ENCODE results near the gene MYL4.
"Not testable (repeated sequence)": the region's sequence is repeated elsewhere in the genome, so short reads cannot be mapped to it uniquely, and the experiment has no call there.

Gene MYL4

DNA sequence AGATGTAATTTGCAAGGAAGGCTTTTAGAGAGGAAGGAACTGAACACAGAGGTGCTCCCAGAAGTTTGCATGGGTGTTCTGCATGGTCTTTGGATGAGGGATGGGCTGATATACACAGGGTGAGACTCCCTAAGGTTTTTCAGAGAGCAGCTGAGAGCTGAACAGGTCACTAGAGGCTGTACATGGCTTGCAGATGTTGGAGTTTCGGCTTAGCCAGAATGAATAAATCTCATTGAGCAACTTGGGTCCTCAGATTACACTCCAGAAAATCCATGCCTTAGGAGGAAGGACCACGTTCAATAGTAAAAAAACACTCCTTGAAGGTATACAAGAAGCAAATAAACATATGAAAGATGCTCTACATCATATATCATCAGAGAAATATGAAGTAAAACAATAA lies 37.0 kb downstream of the MYL4 start:
- DNase-seq = no peak

DNA sequence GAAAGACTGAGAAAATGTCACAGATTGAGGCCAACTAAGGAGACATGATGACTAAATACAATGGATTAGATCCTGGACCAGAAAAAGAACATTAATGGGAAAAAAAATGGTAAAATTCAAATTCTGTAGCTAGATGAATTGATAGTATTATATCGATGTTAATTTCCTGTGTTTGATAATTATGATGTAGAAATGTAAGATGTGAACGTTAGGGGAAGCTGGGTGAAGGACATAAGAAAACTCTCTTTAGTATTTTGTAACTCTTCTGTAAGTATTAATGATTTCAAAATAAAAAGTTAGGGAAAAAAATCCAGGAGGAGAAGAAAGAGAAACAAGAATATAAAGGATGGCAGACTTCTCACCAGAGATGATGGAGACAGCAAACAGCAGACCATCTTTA lies 41.7 kb downstream of the MYL4 start:
- no peak for DNase-seq

DNA sequence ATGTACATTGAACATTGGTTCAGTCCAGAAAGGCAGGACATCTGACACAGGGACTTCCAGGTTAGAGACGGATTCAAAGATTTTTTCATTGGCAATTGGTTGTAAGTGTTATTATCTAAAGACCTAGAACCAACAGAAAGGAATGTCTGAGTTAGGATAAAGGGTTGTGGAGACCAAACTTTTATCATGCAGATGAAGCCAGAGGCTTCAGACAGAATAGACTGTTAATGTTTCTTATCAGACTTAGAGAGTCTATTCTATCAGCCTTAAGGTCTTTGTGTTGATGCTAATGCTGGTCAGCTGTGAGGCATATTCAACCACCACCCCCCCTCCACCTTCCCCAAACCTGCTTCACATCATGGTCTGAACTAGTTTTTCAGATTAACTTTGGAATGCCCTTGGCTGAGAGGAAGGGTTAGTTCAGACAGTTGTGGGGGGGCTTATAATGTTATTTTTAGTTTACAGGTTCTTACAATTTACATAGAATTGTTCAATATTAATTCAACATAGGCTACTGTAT lies 42.3 kb downstream of the MYL4 start:
- no peak for DNase-seq

DNA sequence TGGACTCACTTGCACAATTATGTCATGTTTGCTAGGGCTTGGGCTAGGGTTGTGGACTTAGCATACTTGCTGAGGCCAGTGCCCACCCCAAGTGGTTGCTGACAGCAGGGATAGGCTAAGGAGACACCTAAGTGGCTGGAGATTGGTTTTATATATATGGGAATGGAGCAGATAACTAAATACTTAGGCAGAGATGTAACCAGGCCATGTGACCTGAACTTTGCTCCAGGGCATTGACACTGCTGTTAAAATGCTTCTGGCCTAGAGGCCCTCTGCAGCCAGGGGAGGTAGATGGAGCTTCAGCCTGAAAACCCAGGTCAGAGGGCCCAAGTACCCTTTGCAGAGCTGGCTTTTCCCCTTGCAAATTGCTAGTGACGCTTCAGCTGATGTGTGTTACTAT lies 43.1 kb downstream of the MYL4 start:
- no peak for DNase-seq

DNA sequence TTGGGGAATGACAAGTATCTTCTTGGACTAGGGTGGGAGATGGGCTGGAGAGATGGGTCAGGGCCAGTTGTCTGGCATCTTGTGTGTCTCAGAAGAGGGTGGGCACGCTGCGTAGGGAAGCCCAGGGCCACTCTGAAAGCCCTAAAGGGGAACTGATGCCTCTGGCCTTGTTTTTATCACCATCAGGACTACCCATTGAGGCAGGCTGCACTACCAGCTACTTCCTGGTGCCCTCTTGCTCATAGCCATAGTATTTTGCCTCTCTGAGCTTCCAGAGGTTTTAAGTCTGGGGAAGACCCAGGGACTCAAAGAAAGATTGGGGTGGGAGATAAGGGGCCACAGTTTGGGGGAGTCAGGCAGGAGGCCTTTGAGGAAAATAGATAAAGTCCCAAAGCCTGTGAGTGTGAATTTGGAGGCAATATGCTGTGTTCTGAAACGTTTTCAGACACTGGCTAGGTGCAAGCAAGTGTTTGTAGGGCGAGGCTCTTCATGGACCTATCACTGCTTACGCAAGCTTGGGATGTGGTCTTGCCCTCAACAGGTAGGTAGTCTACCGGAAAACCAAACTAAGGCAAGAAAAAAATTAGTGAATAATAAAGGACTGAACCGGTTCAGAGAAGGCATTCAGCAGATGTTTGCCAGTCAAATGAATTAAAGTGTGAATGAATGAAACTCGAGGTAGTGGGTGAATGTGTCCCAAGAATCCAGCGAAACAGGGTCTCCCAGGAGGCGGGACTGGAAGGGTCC lies 43.8 kb downstream of the MYL4 start:
- no peak for DNase-seq

DNA sequence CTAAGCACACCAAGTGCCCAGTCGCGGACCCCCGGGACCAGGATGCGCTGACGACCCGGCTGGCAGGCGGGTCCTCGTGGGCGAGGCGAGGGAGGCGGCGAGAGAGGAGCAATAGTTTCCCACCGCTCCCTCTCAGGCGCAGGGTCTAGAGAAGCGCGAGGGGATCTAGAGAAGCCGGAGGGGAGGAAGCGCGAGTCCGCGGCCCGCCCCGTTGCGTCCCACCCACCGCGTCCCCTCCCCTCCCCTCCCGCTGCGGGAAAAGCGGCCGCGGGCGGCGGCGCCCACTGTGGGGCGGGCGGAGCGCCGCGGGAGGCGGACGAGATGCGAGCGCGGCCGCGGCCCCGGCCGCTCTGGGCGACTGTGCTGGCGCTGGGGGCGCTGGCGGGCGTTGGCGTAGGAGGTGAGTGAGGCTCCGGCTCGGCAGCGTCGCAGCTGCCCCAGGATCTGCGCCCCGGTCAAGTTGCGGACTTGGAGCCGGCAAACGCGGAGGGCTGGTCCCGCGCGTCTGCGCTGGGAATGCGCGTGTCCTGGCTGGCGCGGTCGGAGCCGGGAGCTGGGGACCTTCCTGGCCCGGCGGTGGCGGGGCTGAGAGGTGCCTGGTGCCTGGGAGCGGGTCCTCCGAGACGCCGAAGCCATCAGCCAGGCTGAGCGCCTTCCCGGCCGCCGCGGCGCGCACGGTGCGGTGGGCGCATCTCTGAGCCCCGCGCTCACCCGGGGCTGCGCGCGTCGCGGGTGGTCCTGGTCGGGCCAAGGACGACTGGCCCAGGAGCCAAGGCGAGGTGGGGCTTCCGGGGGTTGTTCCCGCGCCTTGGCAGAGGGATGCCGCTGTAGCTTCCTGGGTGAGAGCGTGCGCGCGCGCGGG lies 44.6 kb downstream of the MYL4 start, which contains the start of gene ITGB3:
Gene ITGB3 (plus strand): TSS at position 287 of the 862 bp plus-strand sequence. CDS start 35 bp downstream, at position 322.
- peak; percentile 33 for DNase-seq

DNA sequence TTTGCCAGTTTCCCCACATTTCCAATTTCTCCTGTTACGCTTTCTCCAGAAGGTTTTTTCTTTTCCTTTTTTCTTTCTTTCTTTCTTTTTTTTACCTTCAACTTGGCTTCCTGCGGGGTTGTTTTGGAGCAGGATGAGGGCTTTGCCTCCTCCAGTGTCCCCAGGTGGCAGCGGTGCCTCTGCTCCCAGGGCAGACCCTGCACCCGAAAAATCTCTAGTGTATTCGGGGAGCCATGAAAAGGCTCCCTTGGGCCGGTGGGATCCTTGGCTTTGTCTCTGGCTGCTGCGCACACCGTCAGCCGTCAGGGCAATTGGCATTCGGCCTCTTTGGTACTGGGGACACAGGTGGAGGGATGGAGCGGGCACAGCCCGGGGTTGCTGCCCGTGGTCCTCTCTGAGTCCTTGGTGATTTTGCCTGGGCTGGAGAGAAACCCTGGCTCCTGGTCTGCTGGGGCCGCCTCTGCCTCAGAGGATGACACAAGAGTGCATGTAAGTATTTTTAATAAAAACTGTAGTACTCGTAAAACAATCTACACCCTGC lies 45.3 kb downstream of the MYL4 start:
- DNase-seq = no peak

DNA sequence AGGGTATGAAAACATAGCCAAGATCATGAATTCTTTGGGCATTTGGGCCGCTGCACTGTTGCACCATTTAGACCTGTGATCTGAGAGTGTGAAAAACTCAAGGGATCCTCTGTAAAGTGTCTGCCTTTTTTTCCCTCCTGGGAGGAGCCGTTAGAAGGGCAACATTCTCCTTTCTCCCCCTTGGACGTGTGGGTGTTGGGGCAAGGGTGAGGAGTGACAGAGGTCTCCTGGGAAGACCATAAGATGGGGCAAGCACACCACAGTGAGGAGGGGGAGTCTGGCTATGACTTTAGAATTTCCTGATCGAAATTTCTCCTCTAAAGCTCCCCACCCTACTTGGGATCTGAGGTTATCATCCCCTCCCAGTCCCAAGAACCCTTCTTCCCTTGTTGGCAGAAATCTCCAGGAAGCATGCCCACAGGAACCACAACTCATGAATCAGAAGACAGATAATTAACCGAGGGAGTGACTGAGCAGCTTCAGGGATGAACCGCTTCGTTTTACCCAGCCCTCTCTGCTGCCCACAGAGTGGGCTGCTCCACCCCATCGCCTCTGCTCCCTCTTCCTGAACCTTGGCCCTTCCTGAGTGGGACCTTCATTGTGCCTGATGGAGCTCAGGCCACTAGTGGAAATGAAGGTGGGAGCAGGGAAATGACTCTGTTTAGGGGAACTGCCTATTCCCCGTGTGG lies 48.6 kb downstream of the MYL4 start:
- no peak for DNase-seq

DNA sequence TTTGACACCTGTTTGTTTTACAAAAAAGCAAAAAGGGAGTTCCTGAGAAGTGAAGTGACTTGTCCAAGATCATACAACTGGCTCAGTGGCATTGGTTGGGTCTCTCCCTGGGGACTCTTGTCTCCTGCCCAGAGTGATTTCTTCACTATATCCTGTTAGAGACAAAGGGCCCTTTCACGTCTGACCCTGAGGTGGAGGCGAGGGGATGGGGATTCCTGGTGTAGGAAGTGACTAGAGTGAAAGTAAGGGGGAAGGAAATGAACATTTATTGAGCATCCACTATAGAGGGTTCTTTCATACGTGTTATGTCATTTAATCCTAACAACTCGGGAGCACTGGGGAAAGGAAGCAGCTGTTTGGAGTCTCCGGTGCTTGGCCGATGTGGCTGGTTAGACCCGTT lies 53.4 kb downstream of the MYL4 start:
- no peak for DNase-seq

DNA sequence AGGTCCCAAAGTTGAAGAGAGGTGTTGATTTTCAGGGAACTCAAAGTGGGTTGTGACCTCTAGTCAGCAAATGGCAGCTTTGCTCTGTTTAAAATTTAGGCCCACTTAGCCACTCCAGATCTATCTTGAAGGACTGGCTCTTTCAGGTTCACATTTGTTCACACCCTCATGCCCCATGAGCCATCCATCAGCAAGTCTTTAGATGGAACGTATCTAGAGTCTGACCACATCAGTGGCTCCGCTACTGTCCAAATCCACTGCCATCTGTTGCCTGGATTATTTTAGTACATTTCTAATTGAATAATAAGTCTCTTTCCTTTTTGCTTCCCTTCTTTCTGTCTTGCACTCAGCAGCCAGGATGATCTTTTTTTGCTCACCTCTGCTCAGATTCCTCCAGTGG lies 55.0 kb downstream of the MYL4 start:
- DNase-seq = no peak

DNA sequence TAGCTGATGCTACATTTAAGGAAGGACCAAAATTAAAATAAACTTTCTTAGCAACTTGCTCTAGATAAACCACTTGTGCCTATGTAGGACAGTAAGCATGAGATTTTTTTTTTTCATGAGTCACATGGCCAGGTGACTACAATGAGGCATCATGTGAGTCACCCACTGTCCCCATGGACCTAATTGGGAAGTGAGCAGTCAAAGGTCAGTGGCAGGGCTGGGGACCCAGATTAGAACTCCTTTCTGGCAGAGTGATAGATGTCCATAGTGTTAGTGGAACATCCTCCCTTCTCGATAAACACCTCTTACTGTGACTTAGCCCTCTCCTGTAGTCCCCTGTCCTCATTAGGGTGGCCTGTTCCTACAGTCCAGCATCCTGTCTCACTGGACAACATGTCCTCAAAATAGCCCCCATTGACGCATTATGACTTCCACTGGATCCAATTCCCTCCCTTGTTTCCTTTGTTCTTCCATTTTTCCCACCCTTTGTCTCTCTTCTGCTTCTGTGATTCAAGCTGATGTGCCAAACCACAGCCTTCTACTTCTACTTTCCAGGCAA lies 56.9 kb downstream of the MYL4 start:
- no peak for DNase-seq

DNA sequence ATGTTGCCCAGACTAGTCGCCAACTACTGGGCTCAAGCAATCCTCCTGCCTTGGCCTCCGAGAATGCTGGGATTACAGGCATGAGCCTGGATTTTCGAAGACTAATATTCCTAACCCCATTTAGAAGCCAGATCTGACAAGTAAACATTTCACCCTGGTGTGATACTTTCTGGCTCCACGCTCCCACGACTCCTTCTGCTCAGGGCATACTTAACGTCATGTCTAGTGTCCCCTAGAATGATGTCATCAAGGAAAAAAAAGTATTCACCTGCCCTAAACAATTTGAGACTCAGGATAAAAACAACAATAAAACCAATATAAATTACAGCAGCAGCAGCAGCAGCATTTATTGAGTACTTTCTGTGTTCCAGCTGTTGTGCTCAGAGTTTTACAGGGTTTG lies 57.6 kb downstream of the MYL4 start:
- DNase-seq = no peak

DNA sequence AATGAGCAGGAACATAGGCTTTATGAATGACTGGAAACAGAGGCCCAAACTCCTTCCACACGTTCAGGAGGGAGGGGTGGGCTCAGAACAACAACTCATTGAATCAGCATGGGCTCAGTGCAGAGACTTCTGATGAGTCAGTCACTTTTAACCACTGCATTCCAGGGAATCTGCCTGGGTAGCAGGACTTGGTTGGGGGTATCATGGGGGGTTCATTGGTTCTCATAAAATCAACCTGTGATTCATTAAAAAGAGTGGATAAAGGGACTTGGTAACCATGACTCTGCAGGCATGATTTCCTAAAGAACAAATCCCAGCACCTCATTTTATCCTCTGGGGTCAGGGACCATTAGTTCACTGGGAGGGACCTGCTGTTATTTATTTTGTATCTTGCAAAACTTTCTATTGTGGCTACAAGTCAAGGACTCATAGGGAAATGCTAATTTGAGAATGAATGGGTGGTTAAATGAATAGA lies 58.2 kb downstream of the MYL4 start:
- no peak for DNase-seq

DNA sequence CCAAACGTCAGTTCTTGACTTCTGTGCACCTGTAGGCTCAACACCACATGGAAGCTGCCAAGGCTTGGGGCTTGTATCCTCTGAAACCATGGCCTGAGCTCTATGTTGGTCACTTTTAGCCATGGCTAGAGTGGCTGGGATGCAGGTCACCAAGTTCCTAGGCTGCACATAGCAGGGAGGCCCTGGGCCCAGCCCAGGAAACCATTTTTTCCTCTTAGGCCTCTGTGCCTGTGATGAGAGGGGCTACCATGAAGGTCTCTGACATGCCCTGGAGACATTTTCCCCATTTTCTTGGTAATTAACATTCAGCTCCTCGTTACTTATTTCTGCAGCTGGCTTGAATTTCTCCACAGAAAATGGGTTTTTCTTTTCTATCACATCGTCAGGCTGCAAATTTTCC lies 59.8 kb downstream of the MYL4 start:
- not testable (repeated sequence) for DNase-seq

DNA sequence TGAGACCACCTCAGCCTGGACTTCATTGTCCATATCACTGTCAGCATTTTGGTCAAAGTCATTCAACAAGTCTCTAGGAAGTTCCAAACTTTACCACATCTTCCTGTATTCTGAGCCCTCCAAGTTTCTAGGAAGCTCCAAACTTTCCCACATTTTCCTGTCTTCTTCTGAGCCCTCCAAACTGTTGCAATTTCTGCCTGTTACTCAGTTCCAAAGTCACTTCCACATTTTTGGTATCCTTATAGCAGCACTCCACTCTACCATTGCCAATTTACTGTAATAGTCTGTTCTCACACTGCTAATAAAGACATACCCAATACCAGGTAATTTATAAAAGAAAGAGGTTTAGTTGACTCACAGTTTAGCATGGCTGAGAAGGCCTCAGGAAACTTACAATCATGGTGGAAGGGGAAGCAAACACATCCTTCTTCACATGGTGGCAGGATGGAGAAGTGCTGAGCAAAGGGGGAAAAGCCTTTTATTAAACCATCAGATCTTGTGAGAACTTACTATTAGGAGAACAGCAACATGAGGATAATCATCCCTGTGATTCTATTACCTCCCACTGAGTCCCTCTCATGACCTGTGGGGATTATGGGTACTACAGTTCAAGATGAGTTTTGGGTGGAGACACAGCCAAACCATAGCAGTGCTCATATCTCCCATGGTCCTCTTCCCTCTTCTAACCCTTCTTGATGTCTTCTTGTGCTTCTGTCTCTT lies 60.6 kb downstream of the MYL4 start:
- DNase-seq = not testable (repeated sequence)

DNA sequence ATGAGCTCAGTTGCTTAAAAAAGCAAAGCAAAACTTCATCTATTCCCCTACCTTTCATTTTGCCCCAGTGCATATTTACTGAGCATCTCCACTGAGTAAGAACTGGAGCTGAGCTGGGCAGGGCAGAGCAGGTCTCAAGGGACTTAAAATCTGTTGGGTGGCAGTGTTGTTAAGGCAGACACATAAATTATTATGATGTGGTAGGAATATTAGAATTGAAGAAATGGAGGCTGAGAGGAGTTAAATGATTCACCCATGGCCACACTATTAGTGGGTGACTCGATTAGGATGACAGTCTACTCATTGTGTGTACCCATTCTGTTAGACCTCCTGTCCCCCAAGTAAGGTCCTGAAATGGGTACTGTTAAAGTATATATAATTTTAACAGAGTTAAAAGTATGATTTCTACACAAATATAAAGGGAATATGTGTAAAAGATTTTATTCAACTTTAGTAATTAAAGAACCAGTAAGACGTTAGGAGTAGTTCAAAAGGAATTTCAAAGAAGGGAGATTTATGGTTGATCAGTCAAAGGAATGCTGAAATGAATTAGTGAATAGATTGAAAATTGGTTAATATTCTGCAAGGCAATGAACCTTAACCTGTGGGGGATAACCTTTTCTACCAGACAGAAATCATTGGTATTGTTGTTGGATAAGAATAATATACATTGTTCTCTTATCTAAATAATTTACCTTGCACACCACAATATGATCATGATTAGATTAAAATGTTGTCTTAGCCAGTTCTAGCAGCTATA lies 62.0 kb downstream of the MYL4 start:
- DNase-seq = no peak

DNA sequence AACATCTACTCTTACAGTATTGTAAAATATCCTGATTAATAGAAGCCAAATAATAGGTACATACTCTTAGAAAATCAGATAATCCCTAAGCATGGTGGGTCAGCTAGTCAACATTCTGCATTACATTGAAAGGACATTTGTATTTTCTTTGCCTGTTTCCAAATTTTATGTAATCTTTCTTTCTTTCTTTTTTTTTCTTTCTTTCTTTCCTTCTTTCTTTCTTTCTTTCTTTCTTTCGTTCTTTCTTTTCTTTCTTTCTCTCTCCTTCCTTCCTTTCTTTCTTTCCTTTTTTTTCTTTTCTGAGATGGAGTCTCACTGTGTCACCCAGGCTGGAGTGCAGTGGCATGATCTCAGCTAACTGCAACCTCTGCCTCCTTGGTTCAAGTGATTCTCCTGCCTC lies 63.3 kb downstream of the MYL4 start:
- DNase-seq = no peak

DNA sequence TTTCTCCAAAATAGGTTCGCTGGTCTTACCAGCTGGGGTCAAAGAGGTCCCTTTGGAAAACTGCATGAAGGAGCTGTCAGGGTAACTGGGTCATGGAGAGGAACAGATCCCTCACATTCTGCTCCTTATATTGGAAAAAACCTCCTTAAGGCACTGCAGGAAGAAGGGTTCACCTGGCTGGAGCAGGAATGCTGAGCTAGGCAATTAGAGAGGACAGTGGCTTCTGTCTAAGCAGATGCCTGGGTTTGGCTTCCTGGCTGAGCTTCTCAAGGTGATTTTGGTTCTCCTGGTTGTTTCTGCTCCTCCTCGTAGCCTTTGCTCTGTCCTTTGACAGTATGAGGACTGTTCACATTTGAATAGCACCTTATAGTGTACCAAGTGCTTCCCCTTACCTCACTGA lies 64.1 kb downstream of the MYL4 start:
- DNase-seq = no peak

Data from KG1 (cell line).